ENCODE data around the gene NT5C.
"Not testable (repeated sequence)": the region's sequence is repeated elsewhere in the genome, so short reads cannot be mapped to it uniquely, and the experiment has no call there.

NT5C gene

GRCh38 chr17:75131278-75132017 lies at the start of gene NT5C:
NT5C (minus strand) TSS chr17:75131742; CDS start chr17:75131707, 35 bp downstream.
- DNase-seq, result peak; percentile 36 to 54

- no peak for DNase-seq
Observed at GRCh38 chr17:75181110-75181509, 49.6 kb upstream of the NT5C start.

DNA sequence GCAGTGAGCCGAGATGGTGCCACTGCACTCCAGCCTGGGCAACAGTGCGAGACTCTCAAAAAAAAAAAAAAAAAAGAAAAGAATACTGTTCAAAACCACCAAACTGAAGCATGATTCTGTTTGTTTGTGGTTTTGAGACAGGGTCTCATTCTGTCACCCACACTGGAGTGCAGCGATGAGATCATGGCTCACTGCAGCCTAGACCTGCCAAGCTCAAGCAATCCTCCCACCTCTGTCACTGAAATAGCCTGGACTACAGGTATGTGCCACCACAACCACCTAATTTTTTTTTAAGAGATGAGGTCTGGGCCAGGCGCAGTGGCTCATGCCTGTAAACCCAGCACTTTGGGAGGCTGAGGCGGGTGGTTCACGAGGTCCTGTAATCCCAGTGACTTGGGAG lies 46.9 kb upstream of the NT5C start:
- no peak for DNase-seq

- DNase-seq, result no peak
Observed at GRCh38 chr17:75176625-75177024, 45.1 kb upstream of the NT5C start.

- no peak for DNase-seq
Observed at GRCh38 chr17:75174996-75175395, 43.5 kb upstream of the NT5C start.

DNA sequence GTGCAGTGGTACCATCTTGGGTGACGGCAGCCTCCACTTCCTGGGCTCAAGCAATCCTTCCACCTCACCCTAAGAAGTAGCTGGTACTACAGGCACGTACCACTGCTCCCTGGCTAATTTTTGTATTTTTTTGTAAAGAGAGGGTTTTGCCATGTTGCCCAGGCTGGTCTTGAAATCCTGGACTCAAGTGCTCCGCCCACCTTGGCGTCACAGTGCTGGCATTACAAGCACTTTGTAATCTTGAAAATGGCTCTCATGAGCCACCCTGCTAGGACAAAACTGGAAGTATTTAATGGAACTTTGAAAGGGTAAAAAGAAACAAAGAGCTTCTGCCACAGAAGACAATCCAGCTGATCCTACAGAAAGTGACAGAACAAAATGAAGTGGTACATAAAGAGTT lies 42.0 kb upstream of the NT5C start:
- no peak for DNase-seq

DNA sequence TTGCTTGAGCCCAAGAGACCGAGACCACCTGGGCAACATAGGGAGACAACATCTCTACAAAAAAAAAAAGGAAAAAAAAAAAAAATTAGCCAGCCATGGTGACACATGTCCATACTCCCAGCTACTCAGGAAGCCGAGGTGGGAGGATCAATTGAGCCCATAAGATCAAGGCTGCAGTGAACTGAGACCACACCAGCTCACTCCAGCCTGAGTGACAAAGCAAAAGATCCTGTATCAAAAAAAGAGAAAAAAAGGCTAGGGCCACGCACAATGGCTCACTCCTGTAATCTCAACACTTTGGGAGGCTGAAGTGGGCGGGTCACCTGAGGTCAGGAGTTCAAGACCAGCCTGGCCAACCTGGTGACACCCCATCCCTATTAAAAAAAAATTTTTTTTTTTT lies 37.5 kb upstream of the NT5C start:
- DNase-seq, result no peak

DNA sequence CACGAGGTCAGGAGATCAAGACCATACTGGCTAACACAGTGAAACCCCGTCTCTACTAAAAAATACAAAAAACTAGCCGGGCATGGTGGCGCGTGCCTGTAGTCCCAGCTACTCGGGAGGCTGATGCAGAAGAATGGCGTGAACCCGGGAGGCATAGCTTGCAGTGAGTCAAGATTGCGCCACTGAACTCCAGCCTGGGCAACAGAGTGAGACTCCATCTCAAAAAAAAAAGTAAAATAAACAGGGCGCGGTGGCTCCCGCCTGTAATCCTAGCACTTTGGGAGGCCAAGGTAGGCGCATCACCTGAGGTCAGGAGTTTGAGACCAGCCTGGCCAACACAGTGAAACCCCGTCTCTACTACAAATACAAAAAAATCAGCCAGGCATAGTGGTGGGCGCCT lies 33.1 kb upstream of the NT5C start:
- not testable (repeated sequence) for DNase-seq

DNA sequence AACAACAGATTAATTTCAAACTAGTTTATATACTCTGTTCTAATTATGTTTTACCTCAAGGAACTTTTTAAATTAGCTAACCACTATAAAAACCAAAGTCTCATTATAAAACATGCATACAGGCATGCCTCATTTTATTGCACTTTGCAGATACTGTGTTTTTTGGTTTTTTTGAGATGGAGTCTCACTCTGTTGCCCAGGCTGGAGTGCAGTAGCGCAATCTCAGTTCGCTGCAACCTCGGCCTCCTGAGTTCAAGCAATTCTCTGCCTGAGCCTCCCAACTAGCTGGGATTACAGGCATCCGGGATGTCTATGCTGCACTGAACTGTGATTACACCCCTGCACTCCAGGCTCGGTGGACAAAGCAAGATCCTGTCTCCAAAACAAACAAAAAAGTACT lies 31.5 kb upstream of the NT5C start:
- DNase-seq, result no peak

DNA sequence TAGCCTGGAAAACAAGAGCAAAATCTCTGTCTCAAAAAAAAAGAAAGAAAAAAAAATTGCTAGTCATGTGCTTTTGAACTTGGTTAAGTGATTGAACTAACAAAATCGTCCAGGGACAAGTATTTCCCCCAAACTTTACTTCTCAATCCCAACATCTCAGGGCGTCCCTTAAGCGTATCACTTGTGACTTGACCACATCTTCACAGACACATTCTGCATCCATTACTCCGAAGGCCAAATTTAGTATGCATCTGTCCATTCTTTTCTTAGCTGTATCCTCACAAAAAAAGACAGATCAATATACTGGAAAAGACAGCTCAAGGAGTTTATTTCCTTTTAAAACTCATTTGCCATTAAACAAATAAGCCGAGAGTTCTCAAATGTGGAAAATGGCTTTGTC lies 28.7 kb upstream of the NT5C start:
- no peak for DNase-seq

DNA sequence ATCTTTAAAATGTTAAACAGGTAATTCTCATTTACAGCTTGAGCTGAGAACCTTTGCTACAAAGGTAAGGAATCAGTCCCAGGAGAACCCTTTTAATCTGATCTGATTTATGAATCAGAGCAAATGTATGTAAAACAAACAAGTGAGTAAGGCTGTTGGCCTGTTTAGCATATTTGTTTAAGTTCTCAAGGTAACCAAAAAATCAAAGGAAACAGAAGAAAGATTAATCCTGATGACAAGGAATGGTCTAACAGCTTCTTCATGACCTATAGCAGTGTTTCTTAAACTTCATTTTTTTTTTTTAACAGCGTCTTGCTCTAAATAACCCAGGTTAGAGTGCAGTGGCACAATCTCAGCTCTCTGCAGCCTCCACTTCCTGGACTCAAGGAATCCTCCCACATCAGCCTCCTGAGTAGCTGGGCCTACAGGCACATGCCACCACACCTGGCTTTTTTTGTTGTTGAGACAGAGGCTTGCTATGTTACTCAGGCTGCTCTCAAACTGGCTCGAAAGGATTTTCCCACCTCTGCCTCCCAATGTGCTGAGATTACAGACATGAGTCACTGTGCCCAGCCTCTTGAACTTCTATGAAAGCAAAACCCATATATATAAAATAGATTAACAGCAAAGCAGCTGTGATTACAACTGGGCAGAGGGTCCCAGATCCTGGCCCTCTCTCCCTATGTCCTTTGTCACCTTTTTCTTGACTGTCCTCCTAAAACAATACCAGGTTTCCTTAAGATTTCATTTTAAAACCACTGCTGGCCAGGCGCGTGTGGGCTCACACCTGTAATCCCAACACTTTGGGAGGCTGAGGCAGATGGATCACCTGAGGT lies 27.9 kb upstream of the NT5C start:
- DNase-seq, result no peak

DNA sequence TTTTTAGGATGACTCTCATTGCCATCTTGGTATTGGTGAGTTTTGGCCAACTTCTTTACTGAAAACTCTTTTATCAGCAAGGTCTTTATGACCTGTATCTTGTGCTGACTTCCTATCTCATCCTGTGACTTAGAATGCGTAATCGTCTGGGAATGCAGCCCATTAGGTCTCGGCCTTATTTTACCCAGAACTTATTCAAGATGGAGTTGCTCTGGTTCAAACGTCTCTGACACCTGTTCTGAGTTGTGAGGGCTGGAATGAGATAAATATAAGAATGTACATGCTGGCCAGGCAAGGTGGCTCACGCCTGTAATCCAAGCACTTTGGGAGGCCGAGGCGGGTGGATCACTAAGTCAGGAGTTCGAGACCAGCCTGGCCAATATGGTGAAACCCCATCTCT lies 26.9 kb upstream of the NT5C start:
- DNase-seq, result not testable (repeated sequence)

- DNase-seq, result no peak
Observed at GRCh38 chr17:75155191-75155601, 23.7 kb upstream of the NT5C start.

GRCh38 chr17:75154195-75155106 lies 22.9 kb upstream of the NT5C start, which contains the start of gene JPT1:
JPT1 (minus strand) TSS chr17:75154512; CDS start chr17:75154397, 115 bp downstream.
- peak; percentile 96 for DNase-seq

DNA sequence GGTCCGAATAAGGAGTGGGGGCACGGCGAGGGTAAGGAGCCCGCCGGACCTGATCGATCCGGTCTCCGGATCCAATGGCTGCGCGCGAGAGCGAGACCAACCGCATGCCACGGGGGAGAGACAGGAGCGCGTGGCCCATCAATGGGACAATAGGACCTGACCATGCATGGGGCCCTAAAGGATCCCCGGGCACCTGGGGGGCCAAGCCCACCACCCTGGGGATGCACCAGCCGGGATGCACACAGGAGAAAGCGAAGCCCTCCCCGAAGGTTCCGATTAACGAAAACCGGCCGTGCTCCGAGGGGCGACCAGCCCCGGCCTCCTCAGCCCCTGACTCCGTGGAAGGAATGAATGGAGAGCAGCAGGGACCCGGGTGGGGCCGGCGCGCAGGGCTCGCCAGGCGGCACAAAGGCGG lies 22.2 kb upstream of the NT5C start:
- no peak for DNase-seq

DNA sequence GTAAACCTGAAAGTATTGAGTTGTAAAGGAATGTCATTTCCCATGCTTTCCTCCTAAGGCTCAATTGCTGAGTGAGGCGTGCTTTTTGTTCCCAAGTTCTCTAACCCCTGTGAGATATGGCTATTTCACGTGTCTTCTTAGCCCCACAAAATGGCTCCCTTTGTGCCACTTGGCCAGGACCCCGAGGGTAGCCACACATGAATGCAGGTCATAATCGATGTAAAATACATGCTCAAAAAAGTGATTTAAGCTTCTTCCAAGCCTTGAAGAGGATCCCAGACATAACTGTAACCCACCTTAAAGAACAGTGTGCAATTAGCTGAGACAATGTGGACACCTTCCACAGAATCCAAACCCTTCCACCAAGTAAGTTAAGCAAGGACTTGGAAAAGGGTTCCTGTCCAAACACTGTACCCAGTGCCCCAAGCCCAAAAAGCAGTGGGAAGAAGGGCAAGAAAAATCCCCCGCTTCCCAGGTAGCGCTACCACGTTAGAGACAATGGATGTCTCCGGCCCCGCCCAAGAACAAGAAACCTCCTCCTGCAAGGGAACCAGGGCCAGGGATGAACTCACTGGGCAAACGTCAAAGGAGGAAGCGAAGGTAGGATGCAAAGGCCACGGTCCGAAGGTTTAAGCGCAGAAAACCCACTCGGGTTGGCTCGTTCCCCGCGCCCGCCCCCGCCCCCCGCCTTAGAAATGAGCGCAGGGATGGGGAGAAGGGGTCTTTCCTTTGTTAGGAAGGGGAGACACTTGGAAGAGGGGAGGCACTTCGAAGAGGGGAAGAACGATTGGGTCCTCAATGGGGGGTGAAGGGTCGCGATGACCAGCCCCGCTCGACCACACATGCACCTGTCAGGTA lies 21.6 kb upstream of the NT5C start:
- no peak for DNase-seq

GRCh38 chr17:75152523-75152921 lies 21.0 kb upstream of the NT5C start:
- no peak for DNase-seq

- no peak for DNase-seq
Observed at GRCh38 chr17:75151930-75152329, 20.4 kb upstream of the NT5C start.

DNA sequence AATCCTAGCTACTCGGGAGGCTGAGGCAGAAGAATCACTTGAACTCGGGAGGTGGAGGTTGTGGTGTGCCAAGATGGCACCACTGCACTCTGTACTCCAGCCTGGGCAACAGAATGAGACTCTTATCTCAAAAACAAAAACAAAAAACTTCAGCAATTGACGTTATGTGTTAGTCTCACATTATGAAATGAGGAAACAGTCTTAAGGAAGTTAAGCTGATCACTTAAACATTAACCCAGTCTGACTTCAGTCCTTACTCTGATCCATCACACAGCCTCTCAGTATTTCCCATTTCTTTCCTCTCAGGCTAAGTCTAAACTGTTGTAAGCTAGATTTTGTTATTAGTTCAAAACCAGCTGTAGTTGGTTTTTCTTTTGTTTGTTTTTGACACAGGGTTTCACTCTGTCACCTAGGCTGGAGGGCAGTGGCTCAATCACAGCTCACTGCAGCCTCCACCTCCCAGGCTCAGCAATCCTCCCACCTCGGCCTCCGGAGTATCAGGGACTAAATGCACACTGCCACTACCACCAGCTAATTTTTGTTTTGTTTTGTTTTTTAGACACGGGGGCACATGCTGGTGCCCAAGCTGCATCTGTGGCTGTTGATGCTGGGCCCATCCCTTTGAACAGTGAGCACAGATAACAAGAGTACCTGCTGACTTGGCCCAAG lies 16.5 kb upstream of the NT5C start:
- DNase-seq, result no peak

DNA sequence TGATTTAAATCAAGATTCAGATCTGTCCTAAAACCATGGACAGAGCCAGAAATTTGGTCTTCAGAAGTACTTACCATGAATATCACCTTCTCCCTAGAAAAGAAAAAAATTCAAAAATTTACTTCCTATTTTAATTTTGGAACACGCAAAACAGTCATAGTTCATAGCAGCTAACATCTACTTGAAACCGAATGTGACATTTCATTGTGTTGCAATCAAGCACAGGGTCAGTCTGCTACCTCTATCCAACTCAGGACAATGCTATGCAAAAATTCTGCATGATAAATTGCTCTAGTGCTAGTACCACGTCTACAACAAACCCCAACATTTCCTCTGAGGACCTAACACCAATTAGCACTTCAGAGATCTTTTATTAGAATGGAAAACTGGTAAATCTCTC lies 15.1 kb upstream of the NT5C start:
- DNase-seq, result no peak

DNA sequence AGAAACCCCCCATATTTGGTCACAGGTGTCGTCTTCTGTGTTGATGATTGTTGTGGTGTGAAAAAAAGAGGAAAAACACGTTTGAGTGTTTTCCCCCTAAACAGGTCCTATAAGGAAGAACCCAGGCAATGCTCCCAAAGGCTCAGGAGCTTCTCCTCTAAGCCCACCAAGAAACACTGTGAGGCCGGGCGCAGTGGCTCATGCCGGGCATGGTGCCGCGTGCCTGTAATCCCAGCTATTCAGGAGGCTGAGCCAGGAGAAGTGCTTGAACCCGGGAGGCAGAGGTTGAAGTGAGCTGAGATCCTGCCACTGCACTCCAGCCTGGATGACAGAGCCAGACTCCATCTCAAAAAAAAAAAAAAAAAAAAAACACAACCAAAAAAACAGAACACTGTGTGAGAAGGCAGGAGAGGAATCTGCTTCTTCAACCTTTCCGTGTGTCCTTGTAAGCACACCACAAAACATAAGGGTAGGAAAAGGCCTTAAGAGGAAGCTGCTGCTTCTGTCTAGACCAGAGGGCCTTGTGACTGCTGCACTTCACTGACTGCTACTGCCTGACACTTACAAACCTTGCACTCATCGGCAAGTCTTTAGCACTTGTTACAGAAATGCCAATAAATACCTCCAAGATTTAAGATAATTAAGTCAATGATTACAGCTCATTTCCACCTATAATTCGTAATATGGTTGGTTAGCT lies 13.4 kb upstream of the NT5C start:
- DNase-seq, result no peak
